Central memory CD8-positive, alpha-beta T cell (primary cell): ENCODE measurements around the gene TOX3.

ENCODE experiments used
- ATAC-seq: fragments of 150-1000 bp; cut with Tn5 transposase; replicated peaks from 2 replicates; pipeline ENCODE4 v1.10.0; 2022; ENCODE audit warnings: mild to moderate bottlenecking, moderate FRiP score, moderate number of reproducible peaks; ENCODE audit not compliant: poor library complexity, severe bottlenecking; ENCODE audit errors: extremely low read depth
- DNase-seq, 2 donors: peaks; one replicate each; pipeline ENCODE4 v3.0.0; 2021; ENCODE audit warnings: low spot score in 2 of 2
- H3K27ac Mint-ChIP-seq: one replicate; pipeline ENCODE4 v1.8.0; 2022; ENCODE audit warnings: low read depth, mild to moderate bottlenecking, moderate library complexity, mixed read lengths
- H3K27me3 Mint-ChIP-seq: one replicate; pipeline ENCODE4 v1.8.0; 2022; ENCODE audit warnings: mixed read lengths
- H3K36me3 Mint-ChIP-seq: one replicate; pipeline ENCODE4 v1.8.0; 2022; ENCODE audit warnings: mild to moderate bottlenecking, moderate library complexity, mixed read lengths; ENCODE audit not compliant: insufficient read depth
- H3K4me1 Mint-ChIP-seq: one replicate; pipeline ENCODE4 v1.8.0; 2022; ENCODE audit warnings: mixed read lengths
- H3K4me3 Mint-ChIP-seq: one replicate; pipeline ENCODE4 v1.8.0; 2022; ENCODE audit warnings: mild to moderate bottlenecking, moderate library complexity, mixed read lengths
- H3K9me3 Mint-ChIP-seq: one replicate; pipeline ENCODE4 v1.8.0; 2022; ENCODE audit warnings: mixed read lengths

The TOX3 gene

GRCh38 chr16:52408191-52408845, 138.6 kb downstream of the TOX3 start:
- no peaks in the 10 kb centered on the region for H3K27me3 Mint-ChIP-seq
- no peak for DNase-seq
- no peak for ATAC-seq
- H3K36me3 Mint-ChIP-seq = no peaks in the 10 kb centered on the region
- no peak overlapping the region for H3K4me3 Mint-ChIP-seq
- H3K27ac Mint-ChIP-seq = no peak overlapping the region
- peaks cover 7% of the 10 kb centered on the region for H3K9me3 Mint-ChIP-seq
- H3K4me1 Mint-ChIP-seq = no peaks in the 10 kb centered on the region

GRCh38 chr16:52407778-52408177, 139.2 kb downstream of the TOX3 start:
- Mint-ChIP-seq H3K9me3 (peaks cover 7% of the 10 kb centered on the region), H3K27ac (no peak overlapping the region), H3K27me3 (no peaks in the 10 kb centered on the region), H3K4me1 (no peaks in the 10 kb centered on the region), H3K36me3 (no peaks in the 10 kb centered on the region), H3K4me3 (no peak overlapping the region)
- ATAC-seq (no peak), DNase-seq (no peak)

- H3K9me3 Mint-ChIP-seq = peaks cover 14% of the 10 kb centered on the region
- ATAC-seq = no peak
Observed at GRCh38 chr16:52405441-52405840, 141.5 kb downstream of the TOX3 start.

GRCh38 chr16:52404546-52404945, 142.4 kb downstream of the TOX3 start:
- DNase-seq = no peak
- H3K36me3 Mint-ChIP-seq = no peaks in the 10 kb centered on the region
- no peaks in the 10 kb centered on the region for H3K4me1 Mint-ChIP-seq

More at GRCh38 chr16:52405441-52405840, 141.5 kb downstream of the TOX3 start:
- Mint-ChIP-seq H3K4me3 (no peak overlapping the region), H3K27me3 (no peaks in the 10 kb centered on the region), H3K27ac (no peak overlapping the region), H3K36me3 (no peaks in the 10 kb centered on the region), H3K4me1 (no peaks in the 10 kb centered on the region)
- DNase-seq = no peak

GRCh38 chr16:52399116-52399515, 147.8 kb downstream of the TOX3 start:
- DNase-seq (no peak), ATAC-seq (no peak)
- Mint-ChIP-seq H3K9me3 (peaks cover 17% of the 10 kb centered on the region), H3K36me3 (no peaks in the 10 kb centered on the region), H3K4me3 (no peak overlapping the region), H3K4me1 (no peaks in the 10 kb centered on the region), H3K27ac (no peak overlapping the region), H3K27me3 (no peaks in the 10 kb centered on the region)

More at GRCh38 chr16:52404546-52404945, 142.4 kb downstream of the TOX3 start:
- peaks cover 14% of the 10 kb centered on the region for H3K9me3 Mint-ChIP-seq
- no peak for ATAC-seq
- H3K27me3 Mint-ChIP-seq = no peaks in the 10 kb centered on the region
- H3K4me3 Mint-ChIP-seq = no peak overlapping the region
- H3K27ac Mint-ChIP-seq = no peak overlapping the region

- peaks cover 17% of the 10 kb centered on the region for H3K9me3 Mint-ChIP-seq
- H3K4me1 Mint-ChIP-seq = no peaks in the 10 kb centered on the region
- no peak for ATAC-seq
Observed at GRCh38 chr16:52398491-52398960, 148.4 kb downstream of the TOX3 start.

GRCh38 chr16:52398021-52398420, 148.9 kb downstream of the TOX3 start:
- ATAC-seq (no peak), DNase-seq (no peak)
- no peaks in the 10 kb centered on the region for H3K27me3 Mint-ChIP-seq
- no peak overlapping the region for H3K4me3 Mint-ChIP-seq
- peaks cover 17% of the 10 kb centered on the region for H3K9me3 Mint-ChIP-seq
- H3K27ac Mint-ChIP-seq = no peak overlapping the region
- H3K4me1 Mint-ChIP-seq = no peaks in the 10 kb centered on the region
- H3K36me3 Mint-ChIP-seq = no peaks in the 10 kb centered on the region

More at GRCh38 chr16:52398491-52398960, 148.4 kb downstream of the TOX3 start:
- Mint-ChIP-seq H3K27me3 (no peaks in the 10 kb centered on the region), H3K27ac (no peak overlapping the region), H3K4me3 (no peak overlapping the region), H3K36me3 (no peaks in the 10 kb centered on the region)
- no peak for DNase-seq

- Mint-ChIP-seq H3K27ac (no peak overlapping the region), H3K9me3 (peaks cover 16% of the 10 kb centered on the region), H3K27me3 (no peaks in the 10 kb centered on the region), H3K36me3 (no peaks in the 10 kb centered on the region), H3K4me3 (no peak overlapping the region), H3K4me1 (no peaks in the 10 kb centered on the region)
- ATAC-seq (no peak), DNase-seq (no peak)
Observed at GRCh38 chr16:52393448-52393847, 153.5 kb downstream of the TOX3 start.

- no peaks in the 10 kb centered on the region for H3K36me3 Mint-ChIP-seq
- DNase-seq = no peak
- no peak overlapping the region for H3K27ac Mint-ChIP-seq
- ATAC-seq = no peak
- peaks cover 11% of the 10 kb centered on the region for H3K9me3 Mint-ChIP-seq
- no peak overlapping the region for H3K4me3 Mint-ChIP-seq
- H3K27me3 Mint-ChIP-seq = no peaks in the 10 kb centered on the region
- no peaks in the 10 kb centered on the region for H3K4me1 Mint-ChIP-seq
Observed at GRCh38 chr16:52389045-52389444, 157.9 kb downstream of the TOX3 start.
